Stimulated activated CD4-positive, alpha-beta T cell treated with anti-CD3 and anti-CD28 coated beads, Interleukin-4, amount 100 ng/mL, for 4 hours (primary cell): ENCODE results near the gene ATP6V0A1.
"Not testable (repeated sequence)": the region's sequence is repeated elsewhere in the genome, so short reads cannot be mapped to it uniquely, and the experiment has no call there.

Experiments used
- DNase-seq, 2 experiments: peaks; one replicate each; pipeline ENCODE4 v3.0.0-alpha.2; 2020

Gene ATP6V0A1

GRCh38 chr17:42543190-42544079, 84.8 kb downstream of the ATP6V0A1 start:
- DNase-seq, result no peak

GRCh38 chr17:42544874-42545283, 86.2 kb downstream of the ATP6V0A1 start:
- no peak for DNase-seq

GRCh38 chr17:42545755-42546505, 87.3 kb downstream of the ATP6V0A1 start:
- DNase-seq, result not testable (repeated sequence)

GRCh38 chr17:42547001-42547461, 88.4 kb downstream of the ATP6V0A1 start:
- DNase-seq, result no peak

DNA sequence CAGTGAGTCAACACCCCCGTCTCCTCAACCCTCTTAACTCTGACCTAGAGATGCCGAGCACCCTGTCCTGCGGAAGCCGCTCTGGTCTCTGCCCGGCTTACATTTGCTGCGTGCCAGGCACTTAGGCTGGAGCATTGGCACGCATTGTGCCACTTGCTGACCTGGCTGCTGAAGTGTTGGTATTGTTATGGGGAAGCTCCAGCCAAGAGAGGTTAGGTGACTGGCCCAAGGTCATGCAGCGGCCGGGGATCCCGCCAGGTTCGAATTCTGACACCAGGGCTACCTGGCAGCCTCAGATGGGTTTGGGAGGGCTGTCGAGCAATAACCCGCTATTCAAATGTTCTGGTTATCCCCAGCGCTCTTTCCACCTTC, 89.0 kb downstream of the ATP6V0A1 start:
- no peak for DNase-seq

GRCh38 chr17:42548070-42548837, 89.6 kb downstream of the ATP6V0A1 start:
- DNase-seq, result peak; percentile 74 to 80

GRCh38 chr17:42548993-42549755, 90.5 kb downstream of the ATP6V0A1 start:
- no peak for DNase-seq

GRCh38 chr17:42552736-42553135, 94.1 kb downstream of the ATP6V0A1 start, which contains the start of gene HSD17B1:
TSS of gene HSD17B1 (plus strand) at chr17:42552923. CDS start at chr17:42552934, 11 bp downstream.
- not testable (repeated sequence) for DNase-seq

DNA sequence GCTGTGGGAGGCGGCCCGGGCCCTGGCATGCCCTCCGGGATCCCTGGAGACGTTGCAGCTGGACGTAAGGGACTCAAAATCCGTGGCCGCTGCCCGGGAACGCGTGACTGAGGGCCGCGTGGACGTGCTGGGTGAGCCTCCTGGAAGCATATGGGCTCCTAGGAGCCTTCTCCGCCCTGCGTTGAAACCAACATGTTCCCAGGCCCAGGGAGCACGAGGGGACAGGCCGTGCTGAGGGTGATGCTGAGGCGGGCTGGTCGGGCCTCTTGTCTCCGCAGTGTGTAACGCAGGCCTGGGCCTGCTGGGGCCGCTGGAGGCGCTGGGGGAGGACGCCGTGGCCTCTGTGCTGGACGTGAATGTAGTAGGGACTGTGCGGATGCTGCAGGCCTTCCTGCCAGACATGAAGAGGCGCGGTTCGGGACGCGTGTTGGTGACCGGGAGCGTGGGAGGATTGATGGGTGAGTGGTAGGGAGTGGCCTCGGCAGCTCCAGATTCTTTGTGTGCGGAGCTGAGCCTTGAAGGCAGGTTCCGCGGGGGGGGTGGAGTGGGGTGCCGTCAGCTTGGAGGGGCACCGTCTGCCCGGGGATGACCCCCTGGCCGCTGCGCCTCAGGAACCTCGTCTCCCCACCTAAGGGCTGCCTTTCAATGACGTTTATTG, 94.6 kb downstream of the ATP6V0A1 start:
- no peak for DNase-seq

- DNase-seq, result no peak
Measured at GRCh38 chr17:42553866-42554249, 95.2 kb downstream of the ATP6V0A1 start.

- DNase-seq, result peak; percentile 65 to 72
Measured at GRCh38 chr17:42554250-42555121, 95.8 kb downstream of the ATP6V0A1 start.

DNA sequence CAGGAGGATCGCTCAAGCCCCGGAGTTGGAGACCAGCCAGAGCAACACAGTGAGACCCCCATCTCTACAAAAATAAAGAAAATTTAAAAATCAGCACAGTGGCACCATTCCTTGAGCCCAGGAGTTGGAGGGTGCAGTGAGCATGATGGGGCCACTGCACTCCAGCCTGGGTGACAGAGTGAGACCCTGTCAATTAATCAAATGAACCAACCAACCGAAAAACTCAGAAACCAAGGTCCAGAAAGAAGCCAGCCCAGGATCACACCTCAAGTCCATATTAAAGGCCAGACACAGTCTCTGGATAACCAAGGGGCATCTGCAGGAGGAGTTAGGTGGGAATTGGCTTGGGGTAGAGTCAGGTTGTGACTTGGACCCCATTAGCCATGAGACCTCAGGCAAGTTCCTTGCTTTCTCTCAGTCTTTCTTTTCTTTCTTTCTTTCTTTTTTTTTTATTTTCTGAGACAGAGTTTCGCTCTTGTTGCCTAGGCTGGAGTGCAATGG, 96.5 kb downstream of the ATP6V0A1 start:
- DNase-seq, result no peak

GRCh38 chr17:42555961-42556617, 97.4 kb downstream of the ATP6V0A1 start:
- DNase-seq, result not testable (repeated sequence)

DNA sequence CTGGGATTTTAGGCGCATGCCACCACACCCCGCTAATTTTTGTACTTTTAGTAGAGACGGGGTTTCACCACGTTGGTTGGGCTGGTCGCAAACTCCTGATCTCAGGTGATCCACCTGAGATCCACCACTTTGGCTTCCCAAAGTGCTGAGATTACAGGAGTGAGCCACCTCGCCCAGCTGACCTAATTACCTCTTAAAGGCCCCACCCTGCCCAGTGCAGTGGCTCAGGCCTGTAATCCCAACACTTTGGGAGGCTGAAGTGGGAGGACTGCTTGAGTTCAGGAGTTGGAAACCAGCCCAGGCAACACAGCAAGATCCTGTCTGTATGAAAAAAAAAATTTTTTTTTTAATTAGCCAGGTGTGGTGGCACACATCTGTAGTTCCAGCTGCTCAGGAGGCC, 100.4 kb downstream of the ATP6V0A1 start:
- no peak for DNase-seq

GRCh38 chr17:42560246-42560645, 101.6 kb downstream of the ATP6V0A1 start:
- DNase-seq, result no peak

- peak; percentile 88 to 90 for DNase-seq
Measured at GRCh38 chr17:42561897-42562387, 103.3 kb downstream of the ATP6V0A1 start, which contains the start of gene COASY. TSS of gene COASY (plus strand) at chr17:42562148. CDS start at chr17:42562623, 475 bp downstream.

DNA sequence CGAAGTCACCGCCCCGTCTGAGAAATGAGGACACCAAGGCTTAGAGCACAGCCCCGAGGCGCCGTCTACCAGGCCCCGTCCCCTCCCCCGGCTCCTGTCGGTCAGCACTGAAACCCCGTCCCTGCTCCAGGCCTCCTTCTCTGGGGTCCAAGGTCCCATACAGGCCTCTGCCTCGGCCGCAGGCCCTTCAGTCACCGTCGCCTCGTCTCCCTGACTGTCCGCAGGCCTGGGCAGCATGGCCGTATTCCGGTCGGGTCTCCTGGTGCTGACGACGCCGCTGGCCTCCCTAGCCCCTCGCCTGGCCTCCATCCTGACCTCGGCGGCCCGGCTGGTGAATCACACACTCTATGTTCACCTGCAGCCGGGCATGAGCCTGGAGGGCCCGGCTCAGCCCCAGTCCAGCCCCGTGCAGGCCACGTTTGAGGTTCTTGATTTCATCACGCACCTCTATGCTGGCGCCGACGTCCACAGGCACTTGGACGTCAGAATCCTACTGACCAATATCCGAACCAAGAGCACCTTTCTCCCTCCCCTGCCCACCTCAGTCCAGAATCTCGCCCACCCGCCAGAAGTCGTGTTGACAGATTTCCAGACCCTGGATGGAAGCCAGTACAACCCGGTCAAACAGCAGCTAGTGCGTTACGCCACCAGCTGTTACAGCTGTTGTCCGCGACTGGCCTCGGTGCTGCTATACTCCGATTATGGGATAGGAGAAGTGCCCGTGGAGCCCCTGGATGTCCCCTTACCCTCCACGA, 103.9 kb downstream of the ATP6V0A1 start:
- peak in 1 of 2 experiments; percentile 24 for DNase-seq

DNA sequence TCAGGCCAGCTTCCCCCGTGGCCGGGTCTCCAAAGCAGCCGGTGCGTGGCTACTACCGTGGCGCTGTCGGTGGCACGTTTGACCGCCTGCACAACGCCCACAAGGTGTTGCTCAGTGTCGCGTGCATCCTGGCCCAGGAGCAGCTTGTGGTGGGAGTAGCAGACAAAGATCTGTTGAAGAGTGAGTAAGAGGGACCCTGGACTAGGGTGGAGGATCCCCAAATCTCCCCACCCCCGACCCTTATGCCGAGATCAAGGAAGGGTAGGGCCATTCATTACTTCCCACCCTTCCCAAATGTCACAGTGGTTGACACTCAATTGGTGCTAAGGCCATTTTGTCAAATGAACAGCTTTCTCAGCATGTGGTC, 104.4 kb downstream of the ATP6V0A1 start:
- no peak for DNase-seq

- no peak for DNase-seq
Measured at GRCh38 chr17:42563543-42563942, 104.9 kb downstream of the ATP6V0A1 start.
